HepG2 (cell line): ENCODE measurements around the gene POU2AF2. TPM values are rescaled to one million over a fixed set of nuclear protein-coding genes. Genes with fewer than 3 reads are reported as not detected.

Experiments used
- AHDC1 ChIP-seq: sonication (generic); formaldehyde crosslinking; IDR thresholded peaks from 2 replicates; pipeline ENCODE4 v1.5.1; 2020; ENCODE audit warnings: mild to moderate bottlenecking, missing genetic modification reagents, borderline replicate concordance
- ARNTL ChIP-seq: sonication (generic); formaldehyde crosslinking; IDR thresholded peaks from 2 replicates; pipeline ENCODE4 v1.4.0; 2020; ENCODE audit warnings: mild to moderate bottlenecking, missing genetic modification reagents
- ATF1 ChIP-seq: IDR thresholded peaks from 2 replicates; pipeline ENCODE4 v1.6.1; 2016; ENCODE audit warnings: mild to moderate bottlenecking, control low read depth
- CERS6 ChIP-seq: sonication (generic); formaldehyde crosslinking; IDR thresholded peaks from 2 replicates; pipeline ENCODE4 v1.5.0; 2020; ENCODE audit warnings: missing genetic modification reagents
- POLR2AphosphoS5 ChIP-seq: IDR thresholded peaks from 2 replicates; pipeline ENCODE4 v1.6.1; 2012; ENCODE audit warnings: low read depth, low read length
- PRMT3 ChIP-seq: sonication (generic); formaldehyde crosslinking; IDR thresholded peaks from 2 replicates; pipeline ENCODE4 v1.8.1; 2022; ENCODE audit warnings: low read depth, mild to moderate bottlenecking, moderate library complexity, missing genetic modification reagents, borderline replicate concordance
- RNF2 ChIP-seq: fragments of 450-650 bp; conservative IDR thresholded peaks from 2 replicates; pipeline ENCODE4 v1.6.1; 2016; ENCODE audit warnings: low read depth
- ZBTB44 ChIP-seq: sonication (generic); formaldehyde crosslinking; IDR thresholded peaks from 2 replicates; pipeline ENCODE4 v1.4.0; 2020; ENCODE audit warnings: missing genetic modification reagents
- ZNF235 ChIP-seq: sonication (generic); formaldehyde crosslinking; IDR thresholded peaks from 2 replicates; pipeline ENCODE4 v1.8.1; 2023; ENCODE audit warnings: mild to moderate bottlenecking, missing genetic modification reagents, borderline replicate concordance
- ZNF317 ChIP-seq: sonication (generic); formaldehyde crosslinking; IDR thresholded peaks from 2 replicates; pipeline ENCODE4 v1.5.0; 2020; ENCODE audit warnings: mild to moderate bottlenecking, missing genetic modification reagents
- ZNF407 ChIP-seq: sonication (generic); formaldehyde crosslinking; IDR thresholded peaks from one replicate; pipeline ENCODE4 v1.5.1; 2020; ENCODE audit warnings: mild to moderate bottlenecking, missing genetic modification reagents; ENCODE audit errors: not compliant biosample characterization
- ZNF83 ChIP-seq: sonication (generic); formaldehyde crosslinking; IDR thresholded peaks from 2 replicates; pipeline ENCODE4 v1.4.0; 2020; ENCODE audit warnings: missing genetic modification reagents, mild to moderate bottlenecking, borderline replicate concordance
- ZSCAN30 ChIP-seq: sonication (generic); formaldehyde crosslinking; IDR thresholded peaks from 2 replicates; pipeline ENCODE4 v1.5.0; 2020; ENCODE audit warnings: mild to moderate bottlenecking, missing genetic modification reagents
- polyA plus RNA-seq, 8 experiments: library from polyadenylated mRNA; depleted of rRNA in 3 of 8; stranded (reverse) in 7 of 8; unstranded in 1 of 8; fragments of >200 nt; fragmentation: Illumina TruSeq in 4 of 8; extraction: Trizol in 4 of 8; gene quantifications; 2 replicates each; pipeline versions ENCODE4 v1.2.1 to v1.2.3, GENCODE V29; 2011 to 2016; ENCODE audit warnings: low read depth in 4 of 8, missing spikeins in 1 of 8, mixed read lengths in 1 of 8; ENCODE audit not compliant: insufficient read depth in 1 of 8
- total RNA-seq, 5 experiments: library from RNA; depleted of rRNA; stranded (reverse); fragments of >200 nt; fragmentation: Illumina TruSeq; extraction: Trizol; gene quantifications; 2 replicates each; pipeline ENCODE4 v1.2.3, GENCODE V29; 2016; ENCODE audit warnings: low read depth in 1 of 5

Gene POU2AF2
- total and polyA plus RNA-seq, 2 of the 13 experiments (the other 11 are each of a cell fraction or from before 2014, with no cell fraction given): 0.11 TPM; not detected in 1

GRCh38 chr11:111335549-111335948, 90.0 kb downstream of the POU2AF2 start (continued):
- TF ChIP-seq ZNF407: no peak
- TF ChIP-seq ATF1 (CRISPR knock-in tag): no peak
- no peak for TF ChIP-seq ZNF83
- no peak for TF ChIP-seq POLR2AphosphoS5
- TF ChIP-seq ZNF317: no peak
- TF ChIP-seq ZSCAN30 (CRISPR knock-in tag): peak; percentile 44; the same call in 1 of the 2 replicates
- no peak for TF ChIP-seq ZBTB44
- TF ChIP-seq ARNTL (CRISPR knock-in tag): 0 out of 2 replicates have a peak, but pooled peaks have one; percentile 28
- no peak for TF ChIP-seq CERS6 (CRISPR knock-in tag)
- TF ChIP-seq RNF2: no peak
- TF ChIP-seq AHDC1: 0 out of 2 replicates have a peak, but pooled peaks have one; percentile 6
- TF ChIP-seq ZNF235: no peak
- TF ChIP-seq PRMT3: no peak
